ENCODE results near the gene TMEM214. TPM values are rescaled to one million over a fixed set of nuclear protein-coding genes. Genes with fewer than 3 reads are reported as not detected.

TMEM214 gene
- total RNA-seq, 1 donor from 2014 or later: 55.2 TPM

DNA sequence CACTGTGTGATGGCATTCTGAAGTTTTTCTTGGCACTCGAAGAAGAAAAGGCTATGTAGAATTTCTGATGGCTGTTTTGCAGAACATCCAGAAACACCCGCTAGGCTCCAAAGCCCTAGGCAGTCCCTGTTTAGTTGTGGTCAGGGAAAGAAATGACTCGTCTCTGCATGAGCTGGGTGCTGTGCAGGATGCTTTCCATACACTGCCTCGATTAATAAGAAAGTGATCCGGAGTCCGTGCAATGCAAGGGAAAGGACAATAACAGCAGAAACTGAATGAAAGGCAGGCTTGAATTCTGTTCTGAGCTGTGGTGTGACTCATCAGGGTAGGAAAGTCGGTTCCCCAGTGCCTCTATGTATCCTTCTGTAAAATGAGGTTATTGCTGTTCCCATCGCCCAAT lies 43.6 kb upstream of the TMEM214 start:
- H3K36me3 Mint-ChIP-seq (ENCODE audit: low read depth): no peaks in the 10 kb centered on the region
- no peaks in the 10 kb centered on the region for H3K9me3 Mint-ChIP-seq
- DNase-seq (ENCODE audit: low read depth, low spot score): no peak
- no peak overlapping the region for H3K27ac Mint-ChIP-seq (ENCODE audit: unreplicated experiment)
- no peak for TF ChIP-seq CTCF (conservative IDR thresholded peaks at IDR 0.05)
- H3K27me3 Mint-ChIP-seq (ENCODE audit: low read depth): no peaks in the 10 kb centered on the region
- no peak overlapping the region for H3K4me3 Mint-ChIP-seq
- no peaks in the 10 kb centered on the region for H3K4me1 Mint-ChIP-seq

DNA sequence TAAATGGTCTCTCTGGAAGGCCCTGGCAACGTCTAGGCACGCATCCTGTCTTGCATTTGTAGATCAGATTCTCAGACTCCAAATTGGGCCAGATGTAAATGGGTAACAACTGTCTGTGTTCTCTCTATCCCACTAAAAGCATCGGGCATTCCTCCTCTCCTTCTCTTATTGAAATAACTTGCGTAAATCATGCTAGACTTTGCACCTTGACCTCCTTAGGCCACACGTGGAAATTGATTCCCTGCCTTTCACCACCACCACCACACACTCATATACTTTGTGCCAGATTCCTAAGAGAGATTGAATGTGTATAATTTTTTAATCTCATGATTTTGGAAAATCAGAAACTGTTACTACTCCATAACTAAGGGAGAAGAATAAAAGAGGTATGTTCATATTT lies 41.0 kb upstream of the TMEM214 start:
- no peaks in the 10 kb centered on the region for H3K27me3 Mint-ChIP-seq (ENCODE audit: low read depth)
- no peaks in the 10 kb centered on the region for H3K4me1 Mint-ChIP-seq
- no peak overlapping the region for H3K27ac Mint-ChIP-seq (ENCODE audit: unreplicated experiment)
- no peaks in the 10 kb centered on the region for H3K36me3 Mint-ChIP-seq (ENCODE audit: low read depth)
- no peak overlapping the region for H3K4me3 Mint-ChIP-seq
- H3K9me3 Mint-ChIP-seq: no peaks in the 10 kb centered on the region
- no peak for DNase-seq (ENCODE audit: low read depth, low spot score)
- TF ChIP-seq CTCF (conservative IDR thresholded peaks at IDR 0.05): no peak

DNA sequence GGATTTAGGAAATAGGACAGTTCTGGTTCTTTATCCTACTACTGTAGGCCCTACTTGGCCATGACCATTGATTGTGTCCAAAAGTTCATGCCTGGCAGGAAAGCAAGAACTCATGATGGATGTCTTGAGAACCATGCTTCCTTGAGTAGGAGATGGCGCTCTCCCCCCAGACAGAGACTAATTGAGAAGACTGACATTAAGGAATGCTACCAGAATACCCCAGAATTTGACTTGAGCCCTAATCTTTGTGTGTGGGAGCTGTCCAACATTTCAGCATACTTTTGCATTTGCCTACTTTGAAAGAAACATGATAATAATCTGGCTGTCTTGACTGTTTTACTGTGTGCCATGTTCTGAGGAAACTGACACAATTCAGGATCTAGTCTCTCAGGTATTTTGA lies 39.0 kb upstream of the TMEM214 start:
- Mint-ChIP-seq H3K36me3 (ENCODE audit: low read depth) (no peaks in the 10 kb centered on the region), H3K4me1 (peaks cover 6% of the 10 kb centered on the region), H3K27ac (ENCODE audit: unreplicated experiment) (no peak overlapping the region), H3K9me3 (no peaks in the 10 kb centered on the region), H3K4me3 (no peak overlapping the region), H3K27me3 (ENCODE audit: low read depth) (no peaks in the 10 kb centered on the region)
- no peak for TF ChIP-seq CTCF (conservative IDR thresholded peaks at IDR 0.05)
- no peak for DNase-seq (ENCODE audit: low read depth, low spot score)

DNA sequence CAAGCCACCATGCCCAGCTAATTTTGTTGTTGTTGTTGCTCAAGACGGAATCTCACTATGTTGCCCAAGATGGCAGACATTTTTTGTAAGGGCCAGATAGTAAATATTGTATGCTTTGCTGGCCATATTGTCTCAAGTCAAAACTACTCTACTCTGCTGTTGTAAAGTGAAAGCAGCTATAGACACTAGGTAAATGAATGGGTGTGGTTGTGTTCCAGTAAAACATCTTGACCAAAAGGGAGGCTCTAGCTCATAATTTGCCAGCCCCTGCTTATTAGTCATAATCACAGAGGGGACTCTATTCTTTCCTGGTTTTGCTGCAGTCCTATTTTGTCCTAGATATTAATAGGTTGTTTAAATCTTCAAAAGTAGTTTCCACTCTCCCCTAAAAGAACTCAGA lies 37.8 kb upstream of the TMEM214 start:
- TF ChIP-seq CTCF (conservative IDR thresholded peaks at IDR 0.05): no peak
- DNase-seq (ENCODE audit: low read depth, low spot score): no peak
- H3K4me3 Mint-ChIP-seq: no peak overlapping the region
- H3K4me1 Mint-ChIP-seq: peaks cover 6% of the 10 kb centered on the region
- no peaks in the 10 kb centered on the region for H3K36me3 Mint-ChIP-seq (ENCODE audit: low read depth)
- H3K9me3 Mint-ChIP-seq: no peaks in the 10 kb centered on the region
- no peaks in the 10 kb centered on the region for H3K27me3 Mint-ChIP-seq (ENCODE audit: low read depth)
- H3K27ac Mint-ChIP-seq (ENCODE audit: unreplicated experiment): no peak overlapping the region

- Mint-ChIP-seq H3K36me3 (ENCODE audit: low read depth) (no peaks in the 10 kb centered on the region), H3K27ac (ENCODE audit: unreplicated experiment) (no peak overlapping the region), H3K27me3 (ENCODE audit: low read depth) (no peaks in the 10 kb centered on the region), H3K4me1 (peaks cover 6% of the 10 kb centered on the region), H3K9me3 (no peaks in the 10 kb centered on the region), H3K4me3 (no peak overlapping the region)
- no peak for TF ChIP-seq CTCF (conservative IDR thresholded peaks at IDR 0.05)
- DNase-seq (ENCODE audit: low read depth, low spot score): no peak
Observed at GRCh38 chr2:26997394-26997793, 35.4 kb upstream of the TMEM214 start.

- TF ChIP-seq CTCF (conservative IDR thresholded peaks at IDR 0.05): no peak
- no peaks in the 10 kb centered on the region for H3K27me3 Mint-ChIP-seq (ENCODE audit: low read depth)
- H3K9me3 Mint-ChIP-seq: no peaks in the 10 kb centered on the region
- H3K36me3 Mint-ChIP-seq (ENCODE audit: low read depth): no peaks in the 10 kb centered on the region
- H3K27ac Mint-ChIP-seq (ENCODE audit: unreplicated experiment): no peak overlapping the region
- H3K4me3 Mint-ChIP-seq: no peak overlapping the region
- no peak for DNase-seq (ENCODE audit: low read depth, low spot score)
- peaks cover 6% of the 10 kb centered on the region for H3K4me1 Mint-ChIP-seq
Observed at GRCh38 chr2:26998323-26998722, 34.4 kb upstream of the TMEM214 start.

Measured in neural crest cell (in vitro differentiated cells).